Retina (tissue), 1 donor: Measurements from ENCODE around the gene HAGHL.
"Not testable (repeated sequence)": the region's sequence is repeated elsewhere in the genome, so short reads cannot be mapped to it uniquely, and the experiment has no call there.

ENCODE experiments used
- DNase-seq: peaks from one replicate; pipeline ENCODE4 v3.0.0-alpha.2; 2016

Gene HAGHL

GRCh38 chr16:689175-689897 is 37.6 kb upstream of the HAGHL start:
- no peak for DNase-seq

- DNase-seq, result not testable (repeated sequence)
These were observed 35.7 kb upstream of the HAGHL start for GRCh38 chr16:691242-691641.

- DNase-seq, result no peak
These were observed 34.4 kb upstream of the HAGHL start for GRCh38 chr16:692356-693108.

- no peak for DNase-seq
These were observed 33.5 kb upstream of the HAGHL start for GRCh38 chr16:693364-693763.

GRCh38 chr16:693766-694165 is 33.1 kb upstream of the HAGHL start:
- DNase-seq, result no peak

- DNase-seq, result no peak
These were observed 32.6 kb upstream of the HAGHL start for GRCh38 chr16:694187-694862.

GRCh38 chr16:694863-695354 is 32.0 kb upstream of the HAGHL start:
- DNase-seq, result no peak

- DNase-seq, result peak; percentile 79
These were observed 31.4 kb upstream of the HAGHL start for GRCh38 chr16:695355-696089.

- DNase-seq, result no peak
These were observed 27.8 kb upstream of the HAGHL start for GRCh38 chr16:698911-699671.

GRCh38 chr16:700684-701584 is 26.0 kb upstream of the HAGHL start:
- peak; percentile 39 for DNase-seq

GRCh38 chr16:702341-702740 is 24.6 kb upstream of the HAGHL start:
- no peak for DNase-seq

- no peak for DNase-seq
These were observed 23.5 kb upstream of the HAGHL start for GRCh38 chr16:703406-703805.

GRCh38 chr16:704047-704446 is 22.9 kb upstream of the HAGHL start:
- no peak for DNase-seq

GRCh38 chr16:704552-705380 is 22.1 kb upstream of the HAGHL start:
- peak; percentile 46 for DNase-seq

- no peak for DNase-seq
These were observed 21.3 kb upstream of the HAGHL start, which contains the start of gene FBXL16 for GRCh38 chr16:705431-706188. TSS of gene FBXL16 (minus strand) at chr16:705801. CDS start at chr16:697405, 8,396 bp downstream.

- peak; percentile 80 for DNase-seq
These were observed 20.5 kb upstream of the HAGHL start for GRCh38 chr16:706189-707061.

GRCh38 chr16:707062-707538 is 19.8 kb upstream of the HAGHL start:
- DNase-seq, result no peak

GRCh38 chr16:708019-708418 is 18.9 kb upstream of the HAGHL start:
- DNase-seq, result no peak
